Heart left ventricle (tissue), 13 donors: ENCODE measurements around the gene TTC3.

ENCODE experiments used
- POLR2A ChIP-seq, 2 donors: fragments of 450-650 bp; IDR thresholded peaks; one replicate each; pipeline ENCODE4 v1.6.1; 2017; ENCODE audit warnings: antibody characterized with exemption in 2 of 2, mild to moderate bottlenecking in 2 of 2, moderate library complexity in 2 of 2
- TF ChIP-seq, protein P1 (sequence below), 12 donors: fragments of 200-600 bp; sonication (generic) in 4 of 12; IDR thresholded peaks; one replicate each; pipeline versions ENCODE4 v1.5.0 to v1.8.0; 2018 to 2022; ENCODE audit warnings: antibody characterized with exemption in 12 of 12, mild to moderate bottlenecking in 5 of 12
- donor health status: ischemic (EF 13 %, LVEDD 7.1; RV severe dilation, severe dysfunction).
- donor health status: DM: no; HTN: yes; CAD: no.
- donor health status: DM: no; HTN: no; CAD: no.
- donor health status: ischemic (EF 25% LVEDD 6.9; RV normal size, moderate dysfunction).
- donor health status: ischemic (EF 25% LVEDD 5.7; RV mildly dilated, moderate dysfunction).
- donor health status: ischemic (EF 35%, LVEDD 5.7; RV mildly dilated, moderate dysfunction).
- donor health status: nonischemic (EF 11% LVEDD 7.7; RV severe dilation, severe dysfunction).
- donor health status: DM: yes; HTN: yes; CAD: no.
- donor health status: PGD.
- donor health status: ischemic (EF 29% LVEDD 5.4; RV normal size, mild dysfunction).
- donor health status: nonischemic (EF 23%, LVEDD 6.1; RV moderate dilation, normal function).

DNA sequence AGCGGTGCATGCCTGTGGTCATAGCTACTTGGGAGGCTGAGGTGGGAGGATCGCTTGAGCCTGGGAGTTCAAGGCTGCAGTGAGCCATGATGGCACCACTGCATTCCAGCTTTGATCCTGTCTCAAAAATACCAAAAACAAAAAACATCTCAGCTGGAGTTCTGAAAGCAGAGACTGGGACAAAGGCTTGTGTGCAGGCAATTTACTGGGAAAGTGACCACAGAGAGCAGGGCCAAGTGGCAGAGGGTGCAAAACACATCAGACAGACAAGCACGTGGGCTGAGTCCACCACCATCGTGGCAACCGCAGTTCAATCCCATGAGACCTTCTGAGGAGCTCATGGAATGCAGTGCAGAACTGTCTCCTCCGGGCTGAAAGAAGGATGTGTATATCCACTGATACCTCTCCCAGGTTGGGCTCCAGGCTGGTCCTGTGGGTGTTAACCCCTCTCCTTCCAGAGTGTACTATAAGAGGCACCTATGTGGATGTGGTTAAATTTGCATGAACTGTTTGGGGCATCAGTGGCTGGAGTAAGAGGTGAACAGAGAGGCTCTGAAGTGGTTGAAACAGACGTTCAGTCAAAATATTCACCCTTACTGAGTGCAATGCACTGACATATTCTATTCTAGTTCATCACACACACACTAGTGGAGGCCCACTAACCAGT, 11.0 kb upstream of the TTC3 start:
- no peak for TF ChIP-seq POLR2A (IDR thresholded peaks at IDR 0.05)
- TF ChIP-seq, protein P1, sequence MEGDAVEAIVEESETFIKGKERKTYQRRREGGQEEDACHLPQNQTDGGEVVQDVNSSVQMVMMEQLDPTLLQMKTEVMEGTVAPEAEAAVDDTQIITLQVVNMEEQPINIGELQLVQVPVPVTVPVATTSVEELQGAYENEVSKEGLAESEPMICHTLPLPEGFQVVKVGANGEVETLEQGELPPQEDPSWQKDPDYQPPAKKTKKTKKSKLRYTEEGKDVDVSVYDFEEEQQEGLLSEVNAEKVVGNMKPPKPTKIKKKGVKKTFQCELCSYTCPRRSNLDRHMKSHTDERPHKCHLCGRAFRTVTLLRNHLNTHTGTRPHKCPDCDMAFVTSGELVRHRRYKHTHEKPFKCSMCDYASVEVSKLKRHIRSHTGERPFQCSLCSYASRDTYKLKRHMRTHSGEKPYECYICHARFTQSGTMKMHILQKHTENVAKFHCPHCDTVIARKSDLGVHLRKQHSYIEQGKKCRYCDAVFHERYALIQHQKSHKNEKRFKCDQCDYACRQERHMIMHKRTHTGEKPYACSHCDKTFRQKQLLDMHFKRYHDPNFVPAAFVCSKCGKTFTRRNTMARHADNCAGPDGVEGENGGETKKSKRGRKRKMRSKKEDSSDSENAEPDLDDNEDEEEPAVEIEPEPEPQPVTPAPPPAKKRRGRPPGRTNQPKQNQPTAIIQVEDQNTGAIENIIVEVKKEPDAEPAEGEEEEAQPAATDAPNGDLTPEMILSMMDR (IDR thresholded peaks at IDR 0.05), result no peak
